ENCODE data around the gene KCNJ10. TPM values are rescaled to one million over a fixed set of nuclear protein-coding genes. Genes with fewer than 3 reads are reported as not detected.

Gene KCNJ10
- total RNA-seq, 1 experiment from 2014 or later = 1.4 TPM

GRCh38 chr1:160083968-160084770, 14.2 kb upstream of the KCNJ10 start (continued):
- TF ChIP-seq ZNF281 (CRISPR knock-in tag; IDR thresholded peaks at IDR 0.05) = peak; percentile 85; the same call in 1 of the 2 replicates
- TF ChIP-seq E2F4 (CRISPR knock-in tag; IDR thresholded peaks at IDR 0.05; ENCODE audit: borderline replicate concordance, low read depth) = peak; percentile 85; the same call in 1 of the 2 replicates
- TF ChIP-seq ZNF232 (CRISPR knock-in tag; IDR thresholded peaks at IDR 0.05) = peak; percentile 68; the same call in 1 of the 2 replicates
- peak; percentile 95 for TF ChIP-seq HMGXB4 (CRISPR knock-in tag; IDR thresholded peaks at IDR 0.05)
- TF ChIP-seq CREB1 (CRISPR knock-in tag; IDR thresholded peaks at IDR 0.05) = peak; percentile 88
- peak; percentile 56; the same call in 1 of the 2 replicates for TF ChIP-seq ZNF121 (CRISPR knock-in tag; IDR thresholded peaks at IDR 0.05)
- peak; percentile 99 for TF ChIP-seq MAX (CRISPR knock-in tag; IDR thresholded peaks at IDR 0.05)
- TF ChIP-seq ZBTB21 (CRISPR knock-in tag; IDR thresholded peaks at IDR 0.05; ENCODE audit: borderline replicate concordance) = peak; percentile 92

- no peaks in the 10 kb centered on the region for H3K36me3 Mint-ChIP-seq
- H3K27me3 Mint-ChIP-seq (ENCODE audit: low read depth) = peaks cover 76% of the 10 kb centered on the region
- no peaks in the 10 kb centered on the region for H3K9me3 Mint-ChIP-seq
- ChIA-PET CTCF (interaction anchor here (0.7 to 29.5 kb wide), 5 partner anchors 9 to 33 kb away, joined by 4 to 978 read pairs (median 18); partner anchors contain the start of genes IGSF8 and KCNJ10), POLR2A (no interaction called here)
- no peak for ATAC-seq
- no peak overlapping the region for H3K27ac Mint-ChIP-seq
- H3K4me1 Mint-ChIP-seq = peaks cover 16% of the 10 kb centered on the region
- H3K4me3 Mint-ChIP-seq = peak overlapping the region; percentile 56
- DNase-seq (ENCODE audit: low spot score) = no peak
- TF ChIP-seq TEAD4 (CRISPR knock-in tag; IDR thresholded peaks at IDR 0.05) = no peak
- TF ChIP-seq HMGXB4 (CRISPR knock-in tag; IDR thresholded peaks at IDR 0.05) = no peak
- TF ChIP-seq CTCF (IDR thresholded peaks at IDR 0.05) = no peak
- TF ChIP-seq ZNF512 (CRISPR knock-in tag; IDR thresholded peaks at IDR 0.05; ENCODE audit: borderline replicate concordance) = no peak
- no peak for TF ChIP-seq ZNF317 (CRISPR knock-in tag; IDR thresholded peaks at IDR 0.05; ENCODE audit: borderline replicate concordance, low read depth)
- TF ChIP-seq HMGA2 (CRISPR knock-in tag; IDR thresholded peaks at IDR 0.05) = no peak
- no peak for TF ChIP-seq TCF7 (CRISPR knock-in tag; IDR thresholded peaks at IDR 0.05; ENCODE audit: low read depth)
- TF ChIP-seq FOXP1 (CRISPR knock-in tag; IDR thresholded peaks at IDR 0.05; ENCODE audit: borderline replicate concordance) = no peak
- TF ChIP-seq ZNF396 (CRISPR knock-in tag; IDR thresholded peaks at IDR 0.05; ENCODE audit: borderline replicate concordance) = no peak
- no peak for TF ChIP-seq ERG (CRISPR knock-in tag; IDR thresholded peaks at IDR 0.05)
- TF ChIP-seq JUN (CRISPR knock-in tag; IDR thresholded peaks at IDR 0.05) = no peak
- TF ChIP-seq ATF6 (CRISPR knock-in tag; IDR thresholded peaks at IDR 0.05) = no peak
Observed at GRCh38 chr1:160082926-160083325, 13.0 kb upstream of the KCNJ10 start.

All from WTC11 (cell line).